SH-SY5Y (cell line): ENCODE data around the gene FAM98B.

Experiments used
- GATA2 ChIP-seq: IDR thresholded peaks from 2 replicates; pipeline ENCODE4 v1.6.1; 2011; ENCODE audit warnings: mild to moderate bottlenecking, low read depth, low read length
- GATA3 ChIP-seq: IDR thresholded peaks from 2 replicates; pipeline ENCODE4 v1.6.1; 2011; ENCODE audit warnings: low read depth, mild to moderate bottlenecking, low read length, moderate library complexity

GRCh38 chr15:38496151-38496550 lies 42.2 kb downstream of the FAM98B start:
- TF ChIP-seq GATA2: no peak
- TF ChIP-seq GATA3: no peak
